NCI-H526 (cell line): ENCODE results near the gene MASP1.
"Not testable (repeated sequence)": the region's sequence is repeated elsewhere in the genome, so short reads cannot be mapped to it uniquely, and the experiment has no call there.

Experiments
- DNase-seq, 2 experiments: peaks; one replicate each; lab custom pipeline; 2025; lab: John Stamatoyannopoulos, UW

MASP1 gene

GRCh38 chr3:187227658-187228258 lies 63.8 kb downstream of the MASP1 start:
- DNase-seq = no peak

DNA sequence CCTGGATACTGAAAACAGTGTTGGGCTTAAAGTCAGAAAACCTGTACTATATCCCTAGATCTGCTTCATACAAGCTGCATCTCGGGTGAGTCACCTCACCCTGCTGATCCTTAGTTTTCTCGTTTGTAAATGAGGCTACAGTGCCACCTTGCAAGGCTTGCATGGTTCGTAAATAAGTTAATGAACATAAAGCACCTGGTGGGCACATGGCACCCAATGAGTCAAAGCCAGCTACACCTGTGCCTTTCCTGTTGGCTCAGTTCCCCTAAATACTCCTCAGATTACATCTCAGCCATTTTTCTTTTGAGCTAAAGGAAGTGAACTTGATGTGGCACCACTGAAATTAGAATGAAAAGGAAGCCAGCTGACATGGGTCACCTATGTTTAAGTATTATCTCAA lies 67.7 kb downstream of the MASP1 start:
- no peak for DNase-seq

DNA sequence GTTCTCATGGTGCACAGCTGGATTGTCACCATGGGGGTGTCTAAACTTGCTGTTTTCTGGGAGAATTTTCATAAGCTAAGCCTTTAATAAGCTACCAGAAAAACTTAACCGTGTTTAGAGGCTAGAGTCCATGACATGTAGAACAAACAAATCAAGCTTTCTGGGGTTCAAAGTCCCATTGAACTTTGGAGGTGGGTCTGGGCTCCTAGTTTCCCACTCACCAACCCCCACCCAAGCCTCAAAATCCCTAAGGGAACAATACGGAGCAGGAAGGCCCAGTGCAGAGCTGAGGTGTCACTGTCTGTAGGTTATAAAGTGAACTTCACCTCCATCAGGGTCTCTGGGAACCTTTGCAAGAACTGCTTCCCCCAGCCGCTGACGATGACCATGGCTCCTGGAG lies 68.7 kb downstream of the MASP1 start:
- no peak for DNase-seq

DNA sequence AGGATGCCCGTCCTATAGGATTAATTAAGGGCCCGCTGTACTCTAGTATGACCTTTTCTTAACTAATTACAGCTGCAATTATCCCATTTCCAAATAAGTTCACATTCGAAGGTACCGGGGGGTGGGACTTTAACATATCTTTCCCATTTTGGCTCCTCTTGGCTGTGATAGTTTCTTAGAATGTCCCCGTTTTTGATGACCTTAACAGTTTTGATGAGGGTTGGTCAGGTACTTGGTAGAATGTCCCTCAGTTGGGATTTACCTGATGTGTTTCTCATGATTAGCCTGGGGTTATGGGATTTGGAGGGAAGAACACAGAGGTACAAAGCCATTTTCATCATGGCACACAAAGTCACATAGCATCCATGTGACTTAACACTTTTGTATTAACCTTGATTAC lies 76.1 kb downstream of the MASP1 start:
- DNase-seq = no peak

GRCh38 chr3:187213616-187214015 lies 77.9 kb downstream of the MASP1 start:
- DNase-seq = no peak

- no peak for DNase-seq
These were observed 78.8 kb downstream of the MASP1 start for GRCh38 chr3:187212705-187213104.

DNA sequence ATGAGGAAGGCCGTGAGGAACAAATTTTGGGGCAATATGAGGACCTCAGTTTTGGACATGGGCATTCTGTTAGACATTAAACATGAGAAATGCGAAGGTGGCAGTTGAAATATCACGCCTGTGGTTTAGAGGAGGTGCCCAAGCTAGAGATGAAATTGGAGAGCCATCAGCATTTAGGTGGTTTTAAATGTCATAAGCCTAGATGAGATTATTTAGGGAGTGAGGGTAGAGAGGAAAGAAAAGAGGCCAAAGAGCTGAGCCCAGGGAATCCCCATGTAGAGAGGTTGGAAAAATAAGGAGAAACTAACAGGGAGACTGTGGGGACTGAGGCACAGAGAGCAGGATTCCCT lies 79.4 kb downstream of the MASP1 start:
- no peak for DNase-seq

GRCh38 chr3:187211532-187212195 lies 79.9 kb downstream of the MASP1 start:
- DNase-seq = no peak

GRCh38 chr3:187210545-187211327 lies 80.8 kb downstream of the MASP1 start:
- no peak for DNase-seq

DNA sequence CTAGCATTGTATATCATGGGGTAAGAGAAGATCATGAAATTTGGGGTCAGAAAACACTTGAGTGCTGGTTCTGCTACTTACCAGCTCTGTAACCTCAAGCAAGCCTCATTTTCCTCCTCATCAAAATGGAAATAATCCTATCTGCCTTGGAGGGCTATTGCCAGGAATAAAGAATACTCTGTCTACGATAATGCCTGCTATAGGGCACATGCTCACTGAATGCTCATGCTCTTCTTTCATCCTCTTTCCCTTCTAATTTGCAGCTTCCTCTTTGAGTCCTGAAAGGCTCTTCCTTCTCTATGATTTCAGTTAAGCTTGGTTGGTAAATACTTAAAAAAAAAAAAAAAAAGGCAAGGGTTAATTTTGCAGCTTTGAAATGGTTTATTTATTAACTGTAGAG lies 81.4 kb downstream of the MASP1 start:
- no peak for DNase-seq

DNA sequence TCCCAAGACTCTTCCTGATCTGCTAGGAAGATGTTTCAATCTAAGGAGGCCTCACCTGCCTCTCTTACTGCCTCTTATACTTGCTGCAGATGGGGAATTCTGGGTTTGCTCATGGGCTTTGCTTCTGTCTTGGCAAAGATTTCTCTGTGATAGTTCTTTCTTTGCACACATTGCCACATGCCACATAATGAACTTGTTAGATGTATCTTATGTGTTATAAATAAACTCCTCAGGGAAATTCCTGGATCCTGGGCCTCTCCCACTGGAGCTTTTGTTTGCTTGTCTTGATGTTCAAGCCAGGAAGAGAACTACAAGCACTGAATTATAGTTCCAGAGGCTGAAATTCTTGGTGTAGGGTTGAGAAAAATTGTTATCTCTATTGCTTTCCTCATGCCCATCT lies 82.0 kb downstream of the MASP1 start:
- no peak for DNase-seq

DNA sequence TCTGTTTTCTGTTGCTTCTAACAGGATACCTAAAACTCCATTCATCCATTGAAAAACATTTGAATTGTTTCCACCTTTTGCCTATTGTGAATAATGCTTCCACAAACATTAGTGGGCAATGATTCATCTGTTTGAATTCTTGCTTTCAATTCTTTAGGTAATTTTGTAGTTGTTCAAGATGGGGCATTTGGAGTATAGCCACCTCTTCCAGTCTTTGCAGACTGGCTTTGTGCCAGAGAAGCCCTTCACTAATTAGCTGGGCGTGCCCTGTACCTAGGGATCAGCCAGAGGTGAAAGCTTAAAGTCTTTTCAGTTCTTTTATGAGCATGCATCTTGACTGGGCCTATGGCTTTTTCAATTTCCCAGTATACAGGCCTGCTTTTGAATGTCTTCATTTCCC lies 83.4 kb downstream of the MASP1 start:
- DNase-seq = no peak

- no peak for DNase-seq
These were observed 83.9 kb downstream of the MASP1 start for GRCh38 chr3:187207624-187208023.

GRCh38 chr3:187207062-187207461 lies 84.5 kb downstream of the MASP1 start:
- no peak for DNase-seq

GRCh38 chr3:187205683-187206082 lies 85.9 kb downstream of the MASP1 start:
- DNase-seq = no peak

DNA sequence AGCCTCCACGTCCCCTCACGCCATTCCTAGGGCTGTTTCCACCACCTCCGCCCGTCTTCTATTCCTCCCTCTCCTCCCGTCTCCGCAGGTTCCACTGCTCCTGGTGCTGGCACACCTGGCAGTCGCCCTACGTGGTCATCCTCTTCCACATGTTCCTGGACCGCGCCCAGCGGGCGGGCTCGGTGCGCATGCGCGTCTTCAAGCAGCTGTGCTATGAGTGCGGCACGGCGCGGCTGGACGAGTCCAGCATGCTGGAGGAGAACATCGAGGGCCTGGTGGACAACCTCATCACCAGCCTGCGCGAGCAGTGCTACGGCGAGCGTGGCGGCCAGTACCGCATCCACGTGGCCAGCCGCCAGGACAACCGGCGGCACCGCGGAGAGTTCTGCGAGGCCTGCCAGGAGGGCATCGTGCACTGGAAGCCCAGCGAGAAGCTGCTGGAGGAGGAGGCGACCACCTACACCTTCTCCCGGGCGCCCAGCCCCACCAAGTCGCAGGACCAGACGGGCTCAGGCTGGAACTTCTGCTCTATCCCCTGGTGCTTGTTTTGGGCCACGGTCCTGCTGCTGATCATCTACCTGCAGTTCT lies 92.0 kb downstream of the MASP1 start:
- not testable (repeated sequence) for DNase-seq

- no peak for DNase-seq
These were observed 93.0 kb downstream of the MASP1 start for GRCh38 chr3:187198490-187198889.

GRCh38 chr3:187197335-187197649 lies 94.2 kb downstream of the MASP1 start, which contains the start of gene RTP1:
TSS of gene RTP1 (plus strand) at chr3:187197486. CDS start at chr3:187197516, 30 bp downstream.
- DNase-seq = no peak

DNA sequence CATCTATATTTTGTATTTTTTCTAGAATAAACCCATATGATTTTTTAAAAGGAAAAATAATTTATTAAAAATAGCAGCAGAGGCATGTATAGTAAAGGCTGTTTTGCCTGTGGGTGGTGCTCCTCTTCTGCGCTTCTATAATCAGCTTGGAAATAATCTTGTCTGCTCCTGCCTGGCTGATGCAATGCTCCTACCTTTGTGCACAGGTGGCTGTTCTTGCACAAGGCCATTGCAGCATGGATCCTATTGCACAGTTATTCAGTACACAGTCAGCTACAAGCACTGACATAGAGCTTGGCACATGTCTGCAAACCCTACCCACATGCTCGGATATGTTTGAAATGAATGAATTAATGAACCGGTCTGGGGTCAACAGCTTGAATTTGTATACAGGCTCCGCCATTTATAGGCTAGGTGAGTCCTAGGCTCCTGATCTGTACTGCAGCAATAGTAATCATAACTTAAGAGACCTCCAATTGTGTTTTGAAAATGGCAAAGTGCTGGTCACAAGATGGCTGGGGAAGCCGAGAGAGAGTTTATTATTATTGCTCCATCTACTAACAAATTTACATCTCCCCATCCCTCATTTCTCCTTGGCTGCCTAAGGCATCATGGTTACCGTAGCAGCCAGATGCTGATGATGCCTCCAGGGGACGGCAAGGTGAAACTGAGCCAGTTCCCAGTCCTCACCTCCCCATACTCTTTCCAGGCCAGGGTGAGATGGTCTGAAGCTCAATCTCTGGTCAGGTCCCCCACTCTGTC lies 94.8 kb downstream of the MASP1 start:
- no peak for DNase-seq

DNA sequence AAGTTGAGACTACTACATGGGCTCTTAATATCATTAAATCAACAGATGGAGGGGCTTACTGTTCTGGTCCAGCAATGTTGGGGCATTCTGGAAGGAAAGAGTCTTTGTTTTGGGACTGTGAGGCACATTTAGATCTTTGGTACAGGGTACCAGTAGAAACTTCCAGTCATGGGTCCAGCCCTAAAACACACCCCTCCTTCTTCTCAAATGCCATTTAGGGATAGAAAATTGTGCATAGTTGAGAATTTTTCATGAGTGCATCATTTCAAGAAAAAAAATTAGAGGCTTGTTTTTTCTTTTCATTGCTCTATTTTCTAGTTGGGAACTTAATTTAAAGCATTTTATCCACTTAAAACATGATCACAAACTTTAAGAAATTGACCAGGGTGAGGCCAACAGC lies 98.4 kb downstream of the MASP1 start:
- DNase-seq = no peak

DNA sequence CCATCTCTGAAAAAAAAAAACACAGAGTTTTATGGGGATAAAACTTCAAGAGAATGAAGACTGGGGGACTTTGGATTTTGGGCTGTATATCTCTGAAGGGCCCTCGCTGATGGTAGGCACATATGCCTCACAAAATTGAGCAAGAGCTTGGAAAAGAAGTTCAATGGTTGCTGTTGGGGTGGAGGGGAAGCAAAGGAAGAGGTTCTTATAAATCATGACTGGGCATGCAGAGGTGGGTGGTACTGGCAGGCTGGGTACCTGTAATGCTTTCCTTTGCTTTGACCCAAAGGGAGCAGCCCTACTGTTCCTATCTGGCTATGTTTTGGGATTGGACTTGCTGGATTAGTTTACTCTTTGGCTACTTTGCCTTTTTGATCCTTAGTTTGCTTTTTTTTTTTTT lies 100.3 kb downstream of the MASP1 start:
- DNase-seq = no peak

- DNase-seq = no peak
These were observed 102.6 kb downstream of the MASP1 start for GRCh38 chr3:187188931-187189330.
